HEK293T (cell line): ENCODE data around the gene HNMT.

Source experiments
- CTCF ChIA-PET: fragments of 350-600 bp; formaldehyde crosslinking; extraction: SDS; loops from one replicate; lab custom pipeline; 2021; ENCODE audit warnings: antibody characterized with exemption, inconsistent platforms; lab: Yijun Ruan, JAX
- POLR2A ChIA-PET: fragments of 350-600 bp; formaldehyde crosslinking; extraction: SDS; loops from one replicate; lab custom pipeline; 2020; ENCODE audit warnings: antibody characterized with exemption, inconsistent platforms; lab: Yijun Ruan, JAX
- DNase-seq: peaks from one replicate; pipeline ENCODE4 v3.0.0; 2012; ENCODE audit warnings: mixed read lengths; ENCODE audit errors: extremely low spot score
- ARNT ChIP-seq: fragments of 450-650 bp; IDR thresholded peaks from 2 replicates; pipeline ENCODE4 v1.6.1; 2017; ENCODE audit warnings: mild to moderate bottlenecking
- BHLHE40 ChIP-seq: fragments of 450-650 bp; IDR thresholded peaks from 2 replicates; pipeline ENCODE4 v1.6.1; 2016; ENCODE audit warnings: mild to moderate bottlenecking, moderate library complexity, borderline replicate concordance
- CTBP1 ChIP-seq: fragments of 450-650 bp; IDR thresholded peaks from 2 replicates; pipeline ENCODE4 v1.6.1; 2016; ENCODE audit warnings: borderline replicate concordance
- ELF4 ChIP-seq: fragments of 450-650 bp; IDR thresholded peaks from 2 replicates; pipeline ENCODE4 v1.6.1; 2017; ENCODE audit warnings: antibody characterized with exemption
- FOXA1 ChIP-seq: fragments of 450-650 bp; IDR thresholded peaks from 2 replicates; pipeline ENCODE4 v1.6.1; 2016; ENCODE audit warnings: mild to moderate bottlenecking
- FOXK2 ChIP-seq: fragments of 450-650 bp; IDR thresholded peaks from 2 replicates; pipeline ENCODE4 v1.6.1; 2016; ENCODE audit warnings: mild to moderate bottlenecking
- FOXM1 ChIP-seq: fragments of 450-650 bp; IDR thresholded peaks from 2 replicates; pipeline ENCODE4 v1.6.1; 2017; ENCODE audit warnings: mild to moderate bottlenecking, borderline replicate concordance
- HDGF ChIP-seq: fragments of 450-650 bp; IDR thresholded peaks from 2 replicates; pipeline ENCODE4 v1.6.1; 2017; ENCODE audit warnings: antibody characterized with exemption, borderline replicate concordance
- L3MBTL2 ChIP-seq: fragments of 450-650 bp; conservative IDR thresholded peaks from 2 replicates; pipeline ENCODE4 v1.6.1; 2016; ENCODE audit warnings: mild to moderate bottlenecking
- LEF1 ChIP-seq: fragments of 450-650 bp; IDR thresholded peaks from 2 replicates; pipeline ENCODE4 v1.6.1; 2017; ENCODE audit warnings: mild to moderate bottlenecking, borderline replicate concordance
- NFRKB ChIP-seq: fragments of 450-650 bp; IDR thresholded peaks from 2 replicates; pipeline ENCODE4 v1.6.1; 2016; ENCODE audit warnings: mild to moderate bottlenecking, moderate library complexity
- SP1 ChIP-seq: fragments of 450-650 bp; IDR thresholded peaks from 2 replicates; pipeline ENCODE4 v1.6.1; 2017
- SUZ12 ChIP-seq: fragments of 450-650 bp; IDR thresholded peaks from 2 replicates; pipeline ENCODE4 v1.6.1; 2016; ENCODE audit warnings: mild to moderate bottlenecking
- TARDBP ChIP-seq: fragments of 450-650 bp; IDR thresholded peaks from 2 replicates; pipeline ENCODE4 v1.6.1; 2016
- ZNF384 ChIP-seq: fragments of 450-650 bp; IDR thresholded peaks from 2 replicates; pipeline ENCODE4 v1.6.1; 2016
- TF ChIP-seq, protein P1 (sequence below): fragments of 450-650 bp; IDR thresholded peaks from 2 replicates; pipeline ENCODE4 v1.6.1; 2016

The HNMT gene

DNA sequence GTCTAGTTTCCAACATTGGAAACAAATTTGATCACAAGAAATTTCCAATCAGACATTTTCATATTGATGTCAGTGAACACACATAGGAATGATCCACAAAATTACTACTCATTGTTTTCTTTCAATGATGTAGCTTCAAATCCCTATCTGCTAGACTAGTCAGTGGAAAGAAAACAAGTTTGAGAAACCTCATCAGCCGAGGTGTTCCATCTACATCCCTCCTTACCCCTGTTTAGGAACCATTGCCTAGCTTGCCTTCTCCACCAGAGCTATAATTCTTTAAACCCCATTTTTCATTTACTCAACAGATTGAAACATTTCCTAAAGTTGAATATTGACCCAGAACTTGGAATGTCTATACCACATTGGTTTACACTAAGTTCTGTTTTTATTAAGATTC lies 45.3 kb downstream of the HNMT start:
- TF ChIP-seq CTBP1: no peak
- TF ChIP-seq BHLHE40: no peak
- no peak for TF ChIP-seq SUZ12
- no peak for TF ChIP-seq TARDBP
- TF ChIP-seq ARNT: no peak
- no peak for TF ChIP-seq ELF4
- TF ChIP-seq, protein P1, sequence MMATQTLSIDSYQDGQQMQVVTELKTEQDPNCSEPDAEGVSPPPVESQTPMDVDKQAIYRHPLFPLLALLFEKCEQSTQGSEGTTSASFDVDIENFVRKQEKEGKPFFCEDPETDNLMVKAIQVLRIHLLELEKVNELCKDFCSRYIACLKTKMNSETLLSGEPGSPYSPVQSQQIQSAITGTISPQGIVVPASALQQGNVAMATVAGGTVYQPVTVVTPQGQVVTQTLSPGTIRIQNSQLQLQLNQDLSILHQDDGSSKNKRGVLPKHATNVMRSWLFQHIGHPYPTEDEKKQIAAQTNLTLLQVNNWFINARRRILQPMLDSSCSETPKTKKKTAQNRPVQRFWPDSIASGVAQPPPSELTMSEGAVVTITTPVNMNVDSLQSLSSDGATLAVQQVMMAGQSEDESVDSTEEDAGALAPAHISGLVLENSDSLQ: no peak
- no peak for TF ChIP-seq NFRKB
- TF ChIP-seq SP1: no peak
- no peak for TF ChIP-seq FOXK2
- TF ChIP-seq ZNF384: no peak
- no peak for DNase-seq
- ChIA-PET CTCF (no interaction called here), POLR2A (no interaction called here)

DNA sequence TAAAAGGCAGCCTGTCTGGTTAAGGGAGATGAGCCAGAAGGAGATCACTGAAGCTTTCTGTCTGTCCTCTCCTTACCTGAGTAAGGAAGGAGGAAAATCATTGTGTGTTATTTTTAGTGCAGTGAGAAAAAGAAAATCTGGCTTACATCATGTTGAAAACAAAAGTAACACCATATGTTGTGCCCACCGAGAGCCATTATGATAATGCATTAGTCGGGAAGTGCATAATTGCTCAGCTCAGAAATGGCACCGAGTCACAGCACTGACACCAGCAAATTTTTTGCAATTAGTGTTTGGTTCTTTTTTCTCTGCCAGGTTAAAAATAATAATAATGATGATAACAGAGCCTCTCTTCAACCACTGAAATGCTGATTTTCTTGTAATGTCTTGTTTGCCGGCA lies 46.6 kb downstream of the HNMT start:
- ChIA-PET POLR2A (no interaction called here), CTCF (no interaction called here)
- DNase-seq: no peak
- TF ChIP-seq, protein P1: no peak
- TF ChIP-seq LEF1 (no peak), SUZ12 (no peak), BHLHE40 (no peak), FOXK2 (no peak), CTBP1 (no peak), FOXA1 (no peak), TARDBP (no peak), NFRKB (no peak), ZNF384 (no peak), ELF4 (no peak), SP1 (no peak), ARNT (no peak), L3MBTL2 (no peak)

DNA sequence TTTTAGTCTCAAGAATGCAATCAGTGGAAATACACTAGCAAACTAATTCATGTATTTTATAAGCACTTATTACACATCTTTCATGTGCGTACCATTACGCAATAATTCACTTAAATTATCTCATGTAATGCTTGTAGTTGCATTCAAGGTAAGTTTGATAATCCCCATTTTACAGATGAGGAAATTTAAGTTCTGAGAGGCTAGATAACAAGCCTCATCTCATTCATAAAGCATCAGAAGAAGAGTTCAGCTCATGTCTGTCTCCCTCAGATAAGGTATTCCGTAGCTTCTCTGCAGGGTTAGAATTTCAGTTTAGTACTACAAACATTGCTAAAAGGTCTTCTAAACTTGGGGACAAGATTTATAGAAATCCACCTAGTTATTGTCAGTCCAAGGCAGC lies 47.8 kb downstream of the HNMT start:
- CTCF ChIA-PET: no interaction called here
- POLR2A ChIA-PET: no interaction called here
- no peak for TF ChIP-seq HDGF
- TF ChIP-seq ELF4: no peak
- TF ChIP-seq BHLHE40: no peak
- no peak for TF ChIP-seq SUZ12
- no peak for TF ChIP-seq TARDBP
- TF ChIP-seq, protein P1: no peak
- no peak for TF ChIP-seq ARNT
- TF ChIP-seq FOXK2: no peak
- TF ChIP-seq LEF1: no peak
- no peak for TF ChIP-seq FOXM1
- no peak for TF ChIP-seq CTBP1
- no peak for TF ChIP-seq FOXA1
- TF ChIP-seq ZNF384: no peak
- TF ChIP-seq NFRKB: no peak
- TF ChIP-seq L3MBTL2: no peak
- no peak for TF ChIP-seq SP1
- DNase-seq: no peak

DNA sequence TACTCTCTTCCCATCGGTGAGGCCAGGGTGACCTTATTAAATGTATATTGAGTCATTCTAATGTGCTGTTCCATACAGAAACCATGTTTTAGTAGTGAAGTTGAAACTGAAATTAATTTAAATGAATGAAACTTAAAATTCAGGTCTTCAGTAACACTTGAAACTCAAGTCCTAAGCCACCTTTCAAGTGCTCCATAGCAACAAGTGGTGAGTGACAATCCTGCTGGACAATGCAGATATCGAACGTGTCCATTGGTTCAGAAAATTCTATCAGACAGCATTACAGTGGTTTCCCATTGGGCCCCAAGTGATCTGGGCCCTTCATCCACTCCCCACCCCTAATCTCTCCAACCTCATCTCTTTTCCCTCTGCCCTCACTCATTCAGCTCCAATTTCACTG lies 48.7 kb downstream of the HNMT start:
- ChIA-PET POLR2A (no interaction called here), CTCF (no interaction called here)
- DNase-seq: no peak
- TF ChIP-seq ELF4 (no peak), HDGF (no peak), ZNF384 (no peak), ARNT (no peak), CTBP1 (no peak), SUZ12 (no peak), FOXA1 (no peak), TARDBP (no peak), L3MBTL2 (no peak), NFRKB (no peak), FOXM1 (no peak), LEF1 (no peak), BHLHE40 (no peak), FOXK2 (no peak)
- TF ChIP-seq, protein P1: no peak

DNA sequence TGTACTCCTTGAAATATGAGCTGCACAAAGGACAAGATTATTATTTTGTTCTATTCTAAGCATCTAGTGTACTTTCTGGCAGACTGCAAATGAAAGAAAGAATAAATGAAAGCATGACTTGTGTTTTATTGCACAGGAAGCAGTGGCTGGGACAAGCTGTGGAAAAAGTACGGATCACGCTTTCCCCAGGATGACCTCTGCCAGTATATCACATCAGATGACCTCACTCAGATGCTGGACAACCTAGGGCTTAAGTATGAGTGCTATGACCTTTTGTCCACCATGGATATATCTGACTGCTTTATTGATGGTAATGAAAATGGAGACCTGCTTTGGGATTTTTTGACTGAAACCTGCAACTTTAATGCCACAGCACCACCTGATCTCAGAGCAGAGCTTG lies 49.4 kb downstream of the HNMT start:
- ChIA-PET POLR2A (interaction anchor here (0.7 kb wide), 1 partner anchor 487 kb away, joined by 3 read pairs; no protein-coding TSS in a partner anchor), CTCF (no interaction called here)
- no peak for DNase-seq
- TF ChIP-seq CTBP1: no peak
- TF ChIP-seq L3MBTL2: no peak

DNA sequence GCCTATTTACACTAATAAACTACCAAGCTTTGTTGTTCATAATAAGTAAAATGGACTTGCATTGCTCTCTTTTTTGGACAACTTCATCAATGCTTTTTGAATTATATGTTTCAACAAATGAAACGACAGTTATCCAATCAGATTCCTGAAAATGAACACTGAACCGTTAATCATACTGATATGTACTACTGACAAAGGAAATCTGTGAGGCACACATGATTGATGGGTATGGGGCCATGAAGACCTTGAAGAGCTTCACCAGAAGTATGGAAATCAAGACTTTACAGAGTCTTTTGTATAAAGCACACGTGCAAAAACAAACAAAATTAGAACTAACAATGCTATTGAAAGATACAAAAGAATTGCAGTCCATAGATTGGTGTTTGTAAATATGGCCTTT lies 51.2 kb downstream of the HNMT start:
- no peak for DNase-seq
- ChIA-PET CTCF (no interaction called here), POLR2A (no interaction called here)
- TF ChIP-seq SUZ12: no peak
- no peak for TF ChIP-seq FOXM1
- no peak for TF ChIP-seq ZNF384
- no peak for TF ChIP-seq L3MBTL2
- TF ChIP-seq CTBP1: no peak
- TF ChIP-seq SP1: no peak
- no peak for TF ChIP-seq LEF1
- TF ChIP-seq NFRKB: no peak
- no peak for TF ChIP-seq HDGF
- TF ChIP-seq TARDBP: no peak
- TF ChIP-seq, protein P1: no peak
- no peak for TF ChIP-seq FOXK2
- no peak for TF ChIP-seq BHLHE40
- TF ChIP-seq ARNT: no peak
- TF ChIP-seq ELF4: no peak
- no peak for TF ChIP-seq FOXA1
